ENCODE measurements around the gene HMGCS2.

HMGCS2 gene

DNA sequence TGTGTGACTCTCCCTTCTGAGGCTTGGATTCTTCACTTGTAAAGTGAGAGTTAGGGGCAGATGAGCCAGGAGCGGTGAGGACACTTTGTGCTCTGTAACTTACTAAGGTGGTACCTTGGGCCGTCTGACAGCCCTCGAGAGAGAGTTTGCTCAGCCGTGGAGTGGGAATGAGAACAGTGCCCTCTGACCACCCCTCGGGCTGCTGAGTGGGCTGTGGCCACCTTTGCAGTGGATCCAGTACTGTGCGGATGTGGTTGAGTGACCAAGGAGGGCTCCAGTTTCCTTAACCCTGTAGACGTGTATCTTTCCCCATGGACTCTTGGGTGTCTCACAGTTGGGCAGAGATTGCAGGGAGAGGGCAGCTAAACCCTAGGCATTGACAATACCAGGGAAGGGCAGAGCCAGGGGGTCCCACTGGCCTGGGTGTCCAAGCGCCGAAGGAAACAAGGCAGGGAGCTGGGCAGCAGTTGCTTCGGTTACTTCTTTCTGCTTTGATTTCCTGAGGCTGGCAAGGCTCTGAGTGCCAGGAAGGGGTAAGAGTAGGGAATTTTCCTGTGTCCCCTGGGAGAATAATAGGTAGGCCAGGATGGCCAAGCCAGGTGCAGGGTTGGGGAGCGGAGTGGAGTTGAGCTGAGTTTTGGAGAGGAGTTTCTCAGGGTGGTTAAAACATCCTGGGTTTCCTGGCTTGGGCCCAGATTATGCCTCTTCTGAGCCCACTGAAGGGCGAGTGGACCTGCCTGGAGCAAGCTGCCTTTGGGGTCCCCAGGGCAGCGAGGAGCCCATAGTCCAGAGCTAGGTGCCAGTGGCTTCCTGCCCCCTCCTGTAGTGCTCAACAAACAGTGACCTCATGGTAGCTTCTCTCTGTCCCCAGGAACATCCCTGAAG is 27.6 kb downstream of the HMGCS2 start:
- Histone ChIP-seq H2BK15ac (ENCODE audit: low read depth, poor library complexity, severe bottlenecking) (no peak overlapping the region), H2BK120ac (ENCODE audit: low read depth, low read length) (no peak overlapping the region), H3K9me3 (ENCODE audit: control insufficient read depth, low read length) (no peaks in the 10 kb centered on the region), H3K36me3 (ENCODE audit: control insufficient read depth in 1 of 2, insufficient read depth in 2 of 2, low read depth in 1 of 2, low read length in 2 of 2) (peaks cover 17 to 45% of the 10 kb centered on the region in 2 experiments), H3K27ac (ENCODE audit: low read length, poor library complexity, severe bottlenecking) (no peak overlapping the region), H2BK5ac (ENCODE audit: low read depth, low read length, poor library complexity, severe bottlenecking) (no peak overlapping the region), H2AFZ (ENCODE audit: low read depth, low read length) (no peak overlapping the region), H3K9ac (ENCODE audit: low read length) (no peak overlapping the region), H3K79me1 (replicated peaks; ENCODE audit: low read length, poor library complexity, severe bottlenecking) (no peaks in the 10 kb centered on the region), H4K8ac (ENCODE audit: low read length) (peak overlapping the region; percentile 25), H3K27me3 (ENCODE audit: control insufficient read depth in 1 of 2, insufficient read depth in 1 of 2, low read length in 2 of 2) (no peaks in the 10 kb centered on the region), H3K18ac (ENCODE audit: low read depth in 1 of 2, low read length in 2 of 2) (no peak overlapping the region), H3K23ac (ENCODE audit: low read length in 2 of 2) (no peak overlapping the region), H4K91ac (ENCODE audit: low read length) (no peak overlapping the region), H3K4me3 (ENCODE audit: insufficient read depth in 1 of 2, low read depth in 1 of 2, low read length in 2 of 2) (no peak overlapping the region), H3K4me2 (ENCODE audit: low read length, poor library complexity, severe bottlenecking) (no peak overlapping the region), H3K14ac (ENCODE audit: low read length in 2 of 2) (no peak overlapping the region), H2BK12ac (ENCODE audit: low read length in 2 of 2) (no peak overlapping the region), H3K4ac (ENCODE audit: low read depth in 1 of 2, low read length in 2 of 2) (no peak overlapping the region), H3K4me1 (ENCODE audit: control insufficient read depth, insufficient read depth, low read depth, low read length) (peaks cover 16% of the 10 kb centered on the region), H2AK5ac (ENCODE audit: low read length, severe bottlenecking) (no peak overlapping the region)
- no peak for DNase-seq
- 96% methylated on average over 13 of the region's 13 CpGs for WGBS

DNA sequence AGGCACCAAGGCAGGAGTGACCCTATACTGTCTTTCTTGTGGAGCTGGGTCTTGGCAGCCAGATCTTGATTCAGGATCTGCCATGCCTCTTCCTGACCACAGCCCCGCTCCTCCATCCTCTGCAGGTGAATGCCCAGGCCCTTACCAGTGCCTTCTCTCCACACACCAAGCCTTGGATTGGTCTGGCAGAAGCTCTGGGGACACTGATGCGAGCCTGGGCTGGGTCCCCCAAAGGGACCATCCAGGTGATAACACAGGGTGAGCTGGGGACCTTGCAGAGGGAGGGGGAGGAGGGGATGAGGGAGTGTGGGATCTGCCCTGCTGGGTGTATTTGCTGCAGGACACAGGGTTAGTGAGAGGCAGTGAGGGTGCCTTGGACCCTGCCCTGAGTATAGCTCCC is 28.4 kb downstream of the HMGCS2 start:
- Histone ChIP-seq H3K4me1 (ENCODE audit: control insufficient read depth, insufficient read depth, low read depth, low read length) (peaks cover 16% of the 10 kb centered on the region), H2BK5ac (ENCODE audit: low read depth, low read length, poor library complexity, severe bottlenecking) (no peak overlapping the region), H3K4me2 (ENCODE audit: low read length, poor library complexity, severe bottlenecking) (no peak overlapping the region), H3K18ac (ENCODE audit: low read depth in 1 of 2, low read length in 2 of 2) (no peak overlapping the region), H3K27me3 (ENCODE audit: control insufficient read depth in 1 of 2, insufficient read depth in 1 of 2, low read length in 2 of 2) (no peaks in the 10 kb centered on the region), H3K4me3 (ENCODE audit: insufficient read depth in 1 of 2, low read depth in 1 of 2, low read length in 2 of 2) (no peak overlapping the region), H4K91ac (ENCODE audit: low read length) (no peak overlapping the region), H3K27ac (ENCODE audit: low read length, poor library complexity, severe bottlenecking) (no peak overlapping the region), H3K79me1 (replicated peaks; ENCODE audit: low read length, poor library complexity, severe bottlenecking) (no peaks in the 10 kb centered on the region), H4K8ac (ENCODE audit: low read length) (no peak overlapping the region), H3K14ac (ENCODE audit: low read length in 2 of 2) (no peak overlapping the region), H2BK15ac (ENCODE audit: low read depth, poor library complexity, severe bottlenecking) (no peak overlapping the region), H2AK5ac (ENCODE audit: low read length, severe bottlenecking) (no peak overlapping the region), H3K4ac (ENCODE audit: low read depth in 1 of 2, low read length in 2 of 2) (no peak overlapping the region), H3K9ac (ENCODE audit: low read length) (no peak overlapping the region), H2BK12ac (ENCODE audit: low read length in 2 of 2) (no peak overlapping the region), H3K36me3 (ENCODE audit: control insufficient read depth in 1 of 2, insufficient read depth in 2 of 2, low read depth in 1 of 2, low read length in 2 of 2) (peaks cover 26 to 51% of the 10 kb centered on the region in 2 experiments), H3K9me3 (ENCODE audit: control insufficient read depth, low read length) (no peaks in the 10 kb centered on the region), H2BK120ac (ENCODE audit: low read depth, low read length) (no peak overlapping the region), H3K23ac (ENCODE audit: low read length in 2 of 2) (no peak overlapping the region), H2AFZ (ENCODE audit: low read depth, low read length) (no peak overlapping the region)
- WGBS, result 91% methylated on average over 2 of the region's 2 CpGs
- DNase-seq, result no peak

DNA sequence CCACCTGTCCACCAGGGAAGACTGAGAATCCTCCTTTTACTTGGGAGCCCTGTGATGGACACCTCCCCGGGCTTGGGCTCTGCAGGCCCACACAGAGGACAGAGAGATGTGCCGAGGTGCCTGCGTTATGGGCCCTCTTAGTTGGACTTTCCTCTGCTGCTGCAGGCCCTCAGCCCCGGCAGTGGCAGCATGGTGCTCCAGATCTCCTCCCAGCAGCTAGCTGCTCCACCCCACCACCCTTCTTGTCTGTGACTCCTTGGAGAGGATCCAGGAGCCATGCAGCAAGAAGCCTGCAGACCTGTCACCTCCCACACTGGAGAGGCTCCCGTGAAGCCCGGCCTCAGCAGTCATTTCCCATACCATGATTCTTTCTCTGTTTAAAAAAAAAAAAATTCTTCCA is 29.6 kb downstream of the HMGCS2 start:
- no peak overlapping the region for H3K27ac ChIP-seq (ENCODE audit: low read length, poor library complexity, severe bottlenecking)
- no peak overlapping the region for H3K4me2 ChIP-seq (ENCODE audit: low read length, poor library complexity, severe bottlenecking)
- H3K79me1 ChIP-seq (replicated peaks; ENCODE audit: low read length, poor library complexity, severe bottlenecking), result no peaks in the 10 kb centered on the region
- no peak overlapping the region for H2BK120ac ChIP-seq (ENCODE audit: low read depth, low read length)
- no peak overlapping the region for H3K4me3 ChIP-seq (ENCODE audit: insufficient read depth in 1 of 2, low read depth in 1 of 2, low read length in 2 of 2)
- no peak overlapping the region for H3K4ac ChIP-seq (ENCODE audit: low read depth in 1 of 2, low read length in 2 of 2)
- H3K23ac ChIP-seq (ENCODE audit: low read length in 2 of 2), result no peak overlapping the region
- H2AFZ ChIP-seq (ENCODE audit: low read depth, low read length), result no peak overlapping the region
- no peak overlapping the region for H3K14ac ChIP-seq (ENCODE audit: low read length in 2 of 2)
- DNase-seq, result no peak
- H2BK12ac ChIP-seq (ENCODE audit: low read length in 2 of 2), result no peak overlapping the region
- no peaks in the 10 kb centered on the region for H3K9me3 ChIP-seq (ENCODE audit: control insufficient read depth, low read length)
- H4K8ac ChIP-seq (ENCODE audit: low read length), result no peak overlapping the region
- peaks cover 37 to 60% of the 10 kb centered on the region in 2 experiments for H3K36me3 ChIP-seq (ENCODE audit: control insufficient read depth in 1 of 2, insufficient read depth in 2 of 2, low read depth in 1 of 2, low read length in 2 of 2)
- no peak overlapping the region for H3K18ac ChIP-seq (ENCODE audit: low read depth in 1 of 2, low read length in 2 of 2)
- no peaks in the 10 kb centered on the region for H3K27me3 ChIP-seq (ENCODE audit: control insufficient read depth in 1 of 2, insufficient read depth in 1 of 2, low read length in 2 of 2)
- no peak overlapping the region for H4K91ac ChIP-seq (ENCODE audit: low read length)
- H2BK15ac ChIP-seq (ENCODE audit: low read depth, poor library complexity, severe bottlenecking), result no peak overlapping the region
- H2BK5ac ChIP-seq (ENCODE audit: low read depth, low read length, poor library complexity, severe bottlenecking), result no peak overlapping the region
- H3K9ac ChIP-seq (ENCODE audit: low read length), result no peak overlapping the region
- H2AK5ac ChIP-seq (ENCODE audit: low read length, severe bottlenecking), result no peak overlapping the region
- H3K4me1 ChIP-seq (ENCODE audit: control insufficient read depth, insufficient read depth, low read depth, low read length), result peaks cover 16% of the 10 kb centered on the region
- 94% methylated on average over 6 of the region's 6 CpGs for whole genome bisulfite sequencing

DNA sequence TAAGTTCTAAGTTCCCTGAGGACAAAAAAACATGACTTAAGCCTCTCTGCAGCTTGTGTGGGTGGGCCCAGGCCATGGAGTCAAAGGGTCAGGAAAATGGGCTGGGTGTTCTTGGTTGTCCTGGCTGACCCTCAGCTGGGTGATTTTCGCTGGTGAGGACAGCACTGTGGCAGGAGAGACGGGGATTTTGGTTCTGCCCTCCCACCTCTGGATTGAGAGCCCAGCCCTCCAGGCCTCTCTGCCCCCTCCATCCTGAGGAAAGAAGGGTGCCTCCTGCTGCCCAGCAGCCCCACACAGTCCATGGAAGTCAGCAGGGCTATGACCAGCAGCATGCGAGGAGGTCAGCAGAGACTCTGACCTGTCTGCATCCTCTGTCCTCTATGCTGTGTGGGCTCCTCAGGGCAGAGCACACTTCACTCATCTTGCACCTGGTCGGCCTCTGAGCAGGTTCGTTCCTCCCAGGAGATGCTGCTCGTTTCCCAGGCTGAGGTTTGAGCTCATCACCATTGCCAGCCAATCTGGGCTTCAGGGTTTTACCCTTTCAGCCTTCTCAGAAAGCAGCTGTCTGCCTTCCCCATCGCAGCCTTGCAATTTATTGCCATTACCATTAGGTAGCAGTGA is 30.5 kb downstream of the HMGCS2 start:
- H3K4me1 ChIP-seq (ENCODE audit: control insufficient read depth, insufficient read depth, low read depth, low read length), result peaks cover 16% of the 10 kb centered on the region
- H2AK5ac ChIP-seq (ENCODE audit: low read length, severe bottlenecking), result no peak overlapping the region
- no peak overlapping the region for H2BK15ac ChIP-seq (ENCODE audit: low read depth, poor library complexity, severe bottlenecking)
- no peaks in the 10 kb centered on the region for H3K9me3 ChIP-seq (ENCODE audit: control insufficient read depth, low read length)
- H3K23ac ChIP-seq (ENCODE audit: low read length in 2 of 2), result no peak overlapping the region
- peaks cover 41 to 58% of the 10 kb centered on the region in 2 experiments for H3K36me3 ChIP-seq (ENCODE audit: control insufficient read depth in 1 of 2, insufficient read depth in 2 of 2, low read depth in 1 of 2, low read length in 2 of 2)
- DNase-seq, result no peak
- no peak overlapping the region for H3K14ac ChIP-seq (ENCODE audit: low read length in 2 of 2)
- H4K91ac ChIP-seq (ENCODE audit: low read length), result no peak overlapping the region
- H3K27ac ChIP-seq (ENCODE audit: low read length, poor library complexity, severe bottlenecking), result no peak overlapping the region
- no peak overlapping the region for H2BK12ac ChIP-seq (ENCODE audit: low read length in 2 of 2)
- WGBS, result 88% methylated on average over 7 of the region's 7 CpGs
- H3K4me3 ChIP-seq (ENCODE audit: insufficient read depth in 1 of 2, low read depth in 1 of 2, low read length in 2 of 2), result no peak overlapping the region
- H3K4me2 ChIP-seq (ENCODE audit: low read length, poor library complexity, severe bottlenecking), result no peak overlapping the region
- no peak overlapping the region for H3K18ac ChIP-seq (ENCODE audit: low read depth in 1 of 2, low read length in 2 of 2)
- H2BK120ac ChIP-seq (ENCODE audit: low read depth, low read length), result no peak overlapping the region
- no peaks in the 10 kb centered on the region for H3K27me3 ChIP-seq (ENCODE audit: control insufficient read depth in 1 of 2, insufficient read depth in 1 of 2, low read length in 2 of 2)
- no peak overlapping the region for H3K9ac ChIP-seq (ENCODE audit: low read length)
- H2BK5ac ChIP-seq (ENCODE audit: low read depth, low read length, poor library complexity, severe bottlenecking), result no peak overlapping the region
- H4K8ac ChIP-seq (ENCODE audit: low read length), result no peak overlapping the region
- H2AFZ ChIP-seq (ENCODE audit: low read depth, low read length), result no peak overlapping the region
- no peaks in the 10 kb centered on the region for H3K79me1 ChIP-seq (replicated peaks; ENCODE audit: low read length, poor library complexity, severe bottlenecking)
- no peak overlapping the region for H3K4ac ChIP-seq (ENCODE audit: low read depth in 1 of 2, low read length in 2 of 2)
